Stimulated activated naive CD8-positive, alpha-beta T cell treated with anti-CD3 and anti-CD28 coated beads, Interleukin-15, Interleukin-2, amounts not matched to agents 100 ng/mL and 50 ng/mL, for 24 hours (primary cell): ENCODE results near the gene RNF213.

Source experiments
- H3K27ac Mint-ChIP-seq: one replicate; pipeline ENCODE4 v1.8.0; 2021; ENCODE audit warnings: mild to moderate bottlenecking, mixed read lengths
- H3K27me3 Mint-ChIP-seq: one replicate; pipeline ENCODE4 v1.8.0; 2021; ENCODE audit warnings: mixed read lengths
- H3K36me3 Mint-ChIP-seq: one replicate; pipeline ENCODE4 v1.8.0; 2021; ENCODE audit warnings: low read depth, mixed read lengths
- H3K4me1 Mint-ChIP-seq: one replicate; pipeline ENCODE4 v1.8.0; 2021; ENCODE audit warnings: low read depth, mixed read lengths
- H3K4me3 Mint-ChIP-seq: one replicate; pipeline ENCODE4 v1.8.0; 2021; ENCODE audit warnings: mild to moderate bottlenecking, mixed read lengths
- H3K9me3 Mint-ChIP-seq: one replicate; pipeline ENCODE4 v1.8.0; 2021; ENCODE audit warnings: mixed read lengths

RNF213 gene

GRCh38 chr17:80260791-80261158, at the start of gene RNF213:
Gene RNF213, plus strand, starts transcription at chr17:80260852. Its CDS starts 2,830 bp downstream, at chr17:80263682.
- H3K27ac Mint-ChIP-seq: peak within 1 kb of the TSS; percentile 95
- H3K4me3 Mint-ChIP-seq: peak within 1 kb of the TSS; percentile 90
- no peaks in the 10 kb centered on the region for H3K9me3 Mint-ChIP-seq
- H3K4me1 Mint-ChIP-seq: peaks cover 72% of the 10 kb centered on the region
- H3K36me3 Mint-ChIP-seq: peaks cover 14% of the 10 kb centered on the region
- no peaks in the 10 kb centered on the region for H3K27me3 Mint-ChIP-seq

GRCh38 chr17:80212109-80212508, 48.5 kb upstream of the RNF213 start:
- no peaks in the 10 kb centered on the region for H3K27me3 Mint-ChIP-seq
- no peak overlapping the region for H3K27ac Mint-ChIP-seq
- peaks cover 6% of the 10 kb centered on the region for H3K36me3 Mint-ChIP-seq
- H3K4me3 Mint-ChIP-seq: no peak overlapping the region
- H3K4me1 Mint-ChIP-seq: peaks cover 9% of the 10 kb centered on the region
- H3K9me3 Mint-ChIP-seq: no peaks in the 10 kb centered on the region

GRCh38 chr17:80212511-80212910, 48.1 kb upstream of the RNF213 start:
- H3K27me3 Mint-ChIP-seq: no peaks in the 10 kb centered on the region
- peaks cover 11% of the 10 kb centered on the region for H3K4me1 Mint-ChIP-seq
- no peak overlapping the region for H3K4me3 Mint-ChIP-seq
- peaks cover 10% of the 10 kb centered on the region for H3K36me3 Mint-ChIP-seq
- no peaks in the 10 kb centered on the region for H3K9me3 Mint-ChIP-seq
- H3K27ac Mint-ChIP-seq: no peak overlapping the region

GRCh38 chr17:80212962-80213642, 47.5 kb upstream of the RNF213 start:
- Mint-ChIP-seq H3K27me3 (no peaks in the 10 kb centered on the region), H3K4me3 (no peak overlapping the region), H3K9me3 (no peaks in the 10 kb centered on the region), H3K27ac (no peak overlapping the region), H3K4me1 (peaks cover 17% of the 10 kb centered on the region), H3K36me3 (peaks cover 16% of the 10 kb centered on the region)

GRCh38 chr17:80213643-80213975, 47.0 kb upstream of the RNF213 start:
- Mint-ChIP-seq H3K27ac (no peak overlapping the region), H3K36me3 (peaks cover 16% of the 10 kb centered on the region), H3K4me3 (no peak overlapping the region), H3K9me3 (no peaks in the 10 kb centered on the region), H3K27me3 (no peaks in the 10 kb centered on the region), H3K4me1 (peaks cover 22% of the 10 kb centered on the region)

- Mint-ChIP-seq H3K9me3 (no peaks in the 10 kb centered on the region), H3K4me3 (no peak overlapping the region), H3K36me3 (peaks cover 16% of the 10 kb centered on the region), H3K4me1 (peaks cover 28% of the 10 kb centered on the region), H3K27me3 (no peaks in the 10 kb centered on the region), H3K27ac (no peak overlapping the region)
Measured at GRCh38 chr17:80214012-80214877, 46.4 kb upstream of the RNF213 start.

- Mint-ChIP-seq H3K9me3 (no peaks in the 10 kb centered on the region), H3K36me3 (peaks cover 16% of the 10 kb centered on the region), H3K4me1 (peaks cover 33% of the 10 kb centered on the region), H3K27ac (no peak overlapping the region), H3K4me3 (no peak overlapping the region), H3K27me3 (no peaks in the 10 kb centered on the region)
Measured at GRCh38 chr17:80214878-80215210, 45.8 kb upstream of the RNF213 start.

GRCh38 chr17:80216473-80217456, 43.9 kb upstream of the RNF213 start:
- no peak overlapping the region for H3K4me3 Mint-ChIP-seq
- no peaks in the 10 kb centered on the region for H3K27me3 Mint-ChIP-seq
- H3K36me3 Mint-ChIP-seq: peaks cover 16% of the 10 kb centered on the region
- H3K9me3 Mint-ChIP-seq: no peaks in the 10 kb centered on the region
- H3K4me1 Mint-ChIP-seq: peaks cover 36% of the 10 kb centered on the region
- no peak overlapping the region for H3K27ac Mint-ChIP-seq

GRCh38 chr17:80217703-80218362, 42.8 kb upstream of the RNF213 start:
- no peaks in the 10 kb centered on the region for H3K27me3 Mint-ChIP-seq
- no peak overlapping the region for H3K27ac Mint-ChIP-seq
- no peaks in the 10 kb centered on the region for H3K9me3 Mint-ChIP-seq
- H3K4me3 Mint-ChIP-seq: no peak overlapping the region
- peaks cover 16% of the 10 kb centered on the region for H3K36me3 Mint-ChIP-seq
- peaks cover 36% of the 10 kb centered on the region for H3K4me1 Mint-ChIP-seq

GRCh38 chr17:80218391-80218790, 42.3 kb upstream of the RNF213 start:
- Mint-ChIP-seq H3K9me3 (no peaks in the 10 kb centered on the region), H3K27me3 (no peaks in the 10 kb centered on the region), H3K4me3 (peak overlapping the region; percentile 43), H3K4me1 (peaks cover 31% of the 10 kb centered on the region), H3K27ac (peak overlapping the region; percentile 75), H3K36me3 (peaks cover 16% of the 10 kb centered on the region)

GRCh38 chr17:80219013-80219762, 41.5 kb upstream of the RNF213 start:
- Mint-ChIP-seq H3K9me3 (no peaks in the 10 kb centered on the region), H3K4me1 (peaks cover 34% of the 10 kb centered on the region), H3K27ac (peak overlapping the region; percentile 88), H3K27me3 (no peaks in the 10 kb centered on the region), H3K4me3 (peak overlapping the region; percentile 88), H3K36me3 (peaks cover 16% of the 10 kb centered on the region)

- Mint-ChIP-seq H3K36me3 (peaks cover 16% of the 10 kb centered on the region), H3K4me3 (peak overlapping the region; percentile 88), H3K27me3 (no peaks in the 10 kb centered on the region), H3K9me3 (no peaks in the 10 kb centered on the region), H3K4me1 (peaks cover 37% of the 10 kb centered on the region), H3K27ac (peak overlapping the region; percentile 88)
Measured at GRCh38 chr17:80219763-80220053, 40.9 kb upstream of the RNF213 start.

GRCh38 chr17:80220054-80220735, 40.5 kb upstream of the RNF213 start, which contains the start of the genes SGSH and SLC26A11:
Gene SGSH, minus strand, starts transcription at chr17:80220333. Its CDS starts 20 bp downstream, at chr17:80220313.
Gene SLC26A11, plus strand, starts transcription at chr17:80220427. Its CDS starts 1,134 bp downstream, at chr17:80221561.
- Mint-ChIP-seq H3K4me1 (peaks cover 37% of the 10 kb centered on the region), H3K27me3 (no peaks in the 10 kb centered on the region), H3K9me3 (no peaks in the 10 kb centered on the region), H3K4me3 (peak within 1 kb of the TSS; percentile 88), H3K27ac (peak within 1 kb of the TSS; percentile 88), H3K36me3 (peaks cover 16% of the 10 kb centered on the region)
